NCI-H146 treated with DMSO at 0.1 percent for 48 hours (cell line): ENCODE results near the gene ETFBKMT.
A peak's percentile ranks its signal among the peaks of the same experiment; 100 is the strongest.

Experiments
- DNase-seq: peaks from one replicate; lab custom pipeline; 2025; ENCODE audit not compliant: unreplicated experiment; lab: John Stamatoyannopoulos, UW

Gene ETFBKMT, protein sequence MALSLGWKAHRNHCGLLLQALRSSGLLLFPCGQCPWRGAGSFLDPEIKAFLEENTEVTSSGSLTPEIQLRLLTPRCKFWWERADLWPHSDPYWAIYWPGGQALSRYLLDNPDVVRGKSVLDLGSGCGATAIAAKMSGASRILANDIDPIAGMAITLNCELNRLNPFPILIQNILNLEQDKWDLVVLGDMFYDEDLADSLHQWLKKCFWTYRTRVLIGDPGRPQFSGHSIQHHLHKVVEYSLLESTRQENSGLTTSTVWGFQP

DNA sequence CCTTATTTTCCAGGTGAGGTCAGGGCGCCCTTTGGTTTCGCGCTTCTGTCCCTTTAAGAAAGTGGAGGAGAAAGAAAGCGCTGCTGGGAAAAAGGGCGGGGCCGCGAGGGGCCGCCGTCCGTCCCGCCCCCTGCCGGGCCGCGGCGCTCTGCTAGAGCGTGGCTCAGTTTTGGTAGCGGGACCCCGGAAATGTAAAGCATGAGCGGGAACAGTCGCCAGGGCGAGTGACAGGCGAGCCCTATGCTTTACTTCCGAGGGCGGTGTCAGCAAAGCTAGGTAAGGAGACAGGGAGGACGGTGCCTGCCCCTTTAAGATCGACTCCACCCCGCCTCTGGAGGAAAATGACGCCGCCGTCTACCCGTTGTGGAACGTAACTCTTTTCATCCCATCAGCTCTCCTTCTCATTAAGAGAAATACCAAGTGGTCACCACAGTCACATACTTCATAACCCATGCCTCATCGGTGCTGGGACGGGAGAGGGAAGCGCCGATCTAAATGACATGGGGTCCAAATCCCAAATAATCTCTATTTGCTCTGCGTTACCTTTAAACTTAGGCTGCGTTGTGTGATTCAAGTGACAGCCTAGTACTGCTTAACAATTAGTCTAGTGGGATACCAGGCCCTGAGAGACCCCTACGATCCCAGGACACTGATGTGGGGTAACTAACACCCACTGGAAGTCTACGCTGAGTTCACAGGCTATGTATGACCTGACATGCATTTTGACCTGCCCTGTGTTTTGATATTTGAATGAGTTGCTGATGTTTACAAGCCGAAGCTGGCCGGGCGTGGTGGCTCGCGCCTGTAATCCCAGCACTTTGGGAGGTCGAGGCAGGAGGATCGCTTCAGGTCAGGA lies at the start of gene ETFBKMT:
Gene ETFBKMT (plus strand): TSS at position 602 of the 856 bp plus-strand sequence. CDS start 2,266 bp downstream, outside the sequence.
- DNase-seq = peak; percentile 93

DNA sequence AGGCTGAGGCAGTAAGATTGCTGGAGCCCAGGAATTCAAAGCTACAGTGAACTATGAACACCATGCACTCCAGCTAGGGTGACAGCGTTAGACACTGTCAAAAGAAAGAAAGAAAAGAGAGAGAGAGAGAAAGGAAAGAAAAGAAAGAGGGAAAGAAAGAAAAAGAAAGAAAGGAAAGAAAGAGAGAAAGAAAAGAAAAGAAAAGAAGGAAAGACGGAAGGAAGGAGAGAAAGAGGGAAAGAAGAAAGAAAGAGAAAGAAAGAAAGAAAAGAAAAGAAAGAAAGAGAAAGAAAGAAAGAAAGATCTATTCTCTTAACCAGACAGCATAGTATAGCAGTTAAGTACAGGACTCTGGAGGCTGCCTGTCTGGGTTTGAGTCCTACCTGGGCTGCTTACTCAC lies 46.7 kb upstream of the ETFBKMT start:
- no peak for DNase-seq

- DNase-seq = no peak
These were observed 41.1 kb upstream of the ETFBKMT start for GRCh38 chr12:31618228-31619025.

- no peak for DNase-seq
These were observed 39.2 kb upstream of the ETFBKMT start for GRCh38 chr12:31620311-31620710.

GRCh38 chr12:31622038-31622437 lies 37.5 kb upstream of the ETFBKMT start:
- no peak for DNase-seq

DNA sequence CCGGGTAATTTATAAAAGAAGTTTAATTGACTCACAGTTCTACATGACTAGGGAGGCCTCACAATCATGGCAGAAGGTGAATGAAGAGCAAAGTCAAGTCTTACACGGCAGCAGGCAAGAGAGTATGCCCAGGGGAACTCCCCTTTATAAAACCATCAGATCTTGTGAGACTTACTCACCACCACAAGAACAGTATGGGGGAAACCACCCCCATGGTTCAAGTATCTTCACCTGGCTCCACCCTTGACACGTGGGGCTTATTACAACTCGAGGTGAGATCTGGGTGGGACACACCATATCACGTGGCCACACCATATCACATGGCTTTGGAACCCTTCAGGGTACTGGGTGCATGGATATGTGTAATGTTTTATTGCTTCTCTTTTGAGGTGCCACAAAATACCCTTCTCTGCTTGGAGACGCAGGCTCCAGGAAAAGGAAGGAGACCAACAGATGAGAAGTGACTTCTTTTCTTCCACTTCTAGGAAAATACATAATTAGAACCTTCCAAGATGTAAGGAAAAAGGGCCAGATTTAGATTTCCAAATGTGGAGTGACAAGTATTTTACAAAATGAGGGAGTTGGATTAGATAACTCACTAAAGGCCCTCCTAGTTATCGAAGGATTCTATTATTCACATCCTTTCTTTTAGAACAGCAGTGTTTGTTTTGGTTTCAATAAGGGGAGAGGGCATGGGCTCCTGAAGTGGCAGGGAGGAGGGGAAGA lies 33.1 kb upstream of the ETFBKMT start:
- no peak for DNase-seq

DNA sequence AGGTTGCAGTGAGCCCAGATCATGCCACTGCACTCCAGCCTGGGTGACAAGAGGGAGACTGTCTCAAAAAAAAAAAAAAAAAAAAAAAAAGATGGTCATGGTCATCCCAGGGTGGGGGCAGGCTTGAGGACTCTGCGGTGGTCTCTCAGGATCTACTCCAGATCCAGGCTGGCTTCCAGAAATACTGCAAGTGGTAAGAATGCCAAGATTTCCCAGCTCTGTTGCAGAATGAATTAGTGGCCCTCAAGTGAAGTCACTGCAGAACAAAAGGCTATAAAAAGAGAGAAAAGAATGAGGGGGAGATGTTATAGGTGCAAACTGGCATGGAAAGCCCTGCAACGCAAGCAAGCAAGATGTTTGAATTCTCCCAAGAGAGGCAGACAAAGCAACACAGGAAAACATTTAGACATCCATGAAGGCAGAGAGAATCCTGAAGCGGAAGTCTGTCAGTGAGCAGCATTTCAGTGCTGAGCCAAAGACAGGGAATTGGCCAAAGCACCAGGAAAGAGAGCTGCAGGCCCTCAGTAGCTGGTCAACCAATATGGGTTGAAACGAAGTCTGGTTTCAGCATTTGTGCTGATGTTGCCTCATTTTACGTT lies 31.9 kb upstream of the ETFBKMT start:
- no peak for DNase-seq

- no peak for DNase-seq
These were observed 29.4 kb upstream of the ETFBKMT start for GRCh38 chr12:31629756-31630732.

GRCh38 chr12:31631023-31631724 lies 28.3 kb upstream of the ETFBKMT start:
- DNase-seq = no peak

GRCh38 chr12:31631809-31632208 lies 27.7 kb upstream of the ETFBKMT start:
- DNase-seq = no peak

GRCh38 chr12:31633464-31633863 lies 26.0 kb upstream of the ETFBKMT start:
- no peak for DNase-seq

- no peak for DNase-seq
These were observed 24.9 kb upstream of the ETFBKMT start for GRCh38 chr12:31634620-31635019.

DNA sequence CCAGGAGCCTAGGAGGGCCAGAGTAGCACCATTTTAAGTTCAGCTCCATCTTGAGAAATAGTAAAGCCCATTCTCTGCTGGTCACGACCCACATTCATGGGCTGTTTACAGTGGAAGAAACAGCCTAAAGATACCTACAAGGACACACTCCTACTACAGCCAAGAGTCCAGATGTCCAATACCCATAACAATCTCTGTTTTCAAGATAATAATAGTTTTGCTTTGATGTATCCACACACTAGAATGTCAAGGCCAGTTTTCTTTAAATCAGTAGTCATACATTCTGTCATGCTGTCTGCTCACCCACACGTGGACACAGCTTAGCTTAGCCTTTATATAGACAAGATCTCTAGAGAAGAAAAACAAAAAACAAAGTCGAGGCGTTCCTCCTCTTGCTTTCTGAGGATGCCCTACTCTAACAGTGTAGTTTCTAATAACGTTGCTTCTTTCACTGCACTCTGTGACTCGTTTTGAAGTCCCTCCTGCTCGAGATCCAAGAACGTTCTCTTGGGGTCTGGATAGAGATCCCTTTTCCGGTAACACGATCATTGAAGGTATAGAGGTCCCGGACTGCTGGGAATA lies 17.9 kb upstream of the ETFBKMT start:
- no peak for DNase-seq

DNA sequence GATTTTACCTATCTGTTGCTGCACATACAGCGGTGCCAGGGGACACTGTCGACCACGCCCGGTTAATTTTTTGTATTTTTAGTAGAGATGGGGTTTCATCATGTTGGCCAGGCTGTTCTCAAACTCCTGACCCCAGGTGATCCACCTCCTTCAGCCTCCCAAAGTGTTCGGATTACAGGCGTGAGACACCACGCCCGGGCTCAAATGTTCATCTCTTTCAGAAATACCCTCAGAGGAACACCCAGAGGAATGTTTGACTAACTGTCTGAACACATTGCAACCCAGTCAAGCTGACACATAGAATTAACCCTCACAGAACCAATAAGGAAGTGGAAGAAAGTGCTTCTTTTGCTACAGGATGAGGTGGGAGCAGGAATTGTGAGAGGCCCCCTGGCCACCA lies 15.0 kb upstream of the ETFBKMT start:
- no peak for DNase-seq

DNA sequence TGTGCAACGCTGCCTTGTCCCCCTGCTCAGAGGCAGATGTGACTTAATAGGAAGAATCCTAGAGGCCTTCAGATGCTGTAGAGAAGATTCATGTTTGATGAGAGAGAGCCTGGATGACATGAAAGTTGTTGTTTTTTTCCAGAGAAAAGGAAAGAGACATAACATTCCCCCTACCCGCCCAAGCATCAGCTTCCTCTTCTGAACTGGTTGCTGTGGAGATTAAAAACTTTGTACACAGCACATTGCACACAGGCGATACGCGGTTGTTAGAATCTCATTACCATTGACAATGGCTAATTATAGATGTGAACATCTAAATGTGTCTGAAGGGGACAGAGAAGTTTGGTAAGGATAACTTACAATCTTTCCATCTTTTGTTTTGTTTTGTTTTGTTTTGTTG lies 13.6 kb upstream of the ETFBKMT start:
- DNase-seq = no peak

- DNase-seq = no peak
These were observed 12.4 kb upstream of the ETFBKMT start for GRCh38 chr12:31647086-31647491.

- no peak for DNase-seq
These were observed 8.6 kb upstream of the ETFBKMT start for GRCh38 chr12:31650918-31651317.

- peak; percentile 95 for DNase-seq
These were observed 7.5 kb upstream of the ETFBKMT start for GRCh38 chr12:31651893-31652521.
